HUES64 (cell line): ENCODE results near the gene MPND.
A peak's percentile ranks its signal among the peaks of the same experiment; 100 is the strongest.
"Not testable (repeated sequence)": the region's sequence is repeated elsewhere in the genome, so short reads cannot be mapped to it uniquely, and the experiment has no call there.

Experiments
- H3K27ac ChIP-seq: 2 replicates; pipeline ENCODE4 v1.7.0; 2013; ENCODE audit warnings: low read depth, low read length, inconsistent platforms
- H3K27me3 ChIP-seq: 2 replicates; pipeline ENCODE4 v1.6.1; 2013; ENCODE audit warnings: mild to moderate bottlenecking, low read length; ENCODE audit not compliant: insufficient read depth
- H3K36me3 ChIP-seq: 2 replicates; pipeline ENCODE4 v1.6.1; 2013; ENCODE audit warnings: mild to moderate bottlenecking, low read length; ENCODE audit not compliant: insufficient read depth
- H3K4me1 ChIP-seq: 2 replicates; pipeline ENCODE4 v1.6.1; 2013; ENCODE audit warnings: mild to moderate bottlenecking, low read length, moderate library complexity; ENCODE audit not compliant: insufficient read depth
- H3K4me3 ChIP-seq: 2 replicates; pipeline ENCODE4 v1.5.1; 2013; ENCODE audit warnings: mild to moderate bottlenecking, low read length, moderate library complexity
- H3K9ac ChIP-seq: 2 replicates; pipeline ENCODE4 v1.6.1; 2013; ENCODE audit warnings: mild to moderate bottlenecking, low read depth, low read length
- H3K9me3 ChIP-seq: 2 replicates; pipeline ENCODE4 v1.6.1; 2013; ENCODE audit warnings: low read depth, low read length; ENCODE audit not compliant: insufficient read depth
- WGBS: fragments of 150-250, 120-280 bp; methylation state at CpG from one replicate; pipeline ENCODE4 v1.1.7; 2013; ENCODE audit warnings: missing lambda C conversion rate; 5-methylcytosine and 5-hydroxymethylcytosine counted together

Gene MPND

GRCh38 chr19:4323692-4324091 lies 19.7 kb upstream of the MPND start:
- H3K27me3 ChIP-seq, result no peaks in the 10 kb centered on the region
- no peak overlapping the region for H3K9ac ChIP-seq
- H3K9me3 ChIP-seq, result peaks cover 15% of the 10 kb centered on the region; the same call in 1 of the 2 replicates
- 98% methylated on average over 9 of the region's 9 CpGs for WGBS
- no peak overlapping the region for H3K4me3 ChIP-seq
- no peak overlapping the region for H3K27ac ChIP-seq
- H3K36me3 ChIP-seq, result peaks cover 20% of the 10 kb centered on the region
- H3K4me1 ChIP-seq, result no peaks in the 10 kb centered on the region

DNA sequence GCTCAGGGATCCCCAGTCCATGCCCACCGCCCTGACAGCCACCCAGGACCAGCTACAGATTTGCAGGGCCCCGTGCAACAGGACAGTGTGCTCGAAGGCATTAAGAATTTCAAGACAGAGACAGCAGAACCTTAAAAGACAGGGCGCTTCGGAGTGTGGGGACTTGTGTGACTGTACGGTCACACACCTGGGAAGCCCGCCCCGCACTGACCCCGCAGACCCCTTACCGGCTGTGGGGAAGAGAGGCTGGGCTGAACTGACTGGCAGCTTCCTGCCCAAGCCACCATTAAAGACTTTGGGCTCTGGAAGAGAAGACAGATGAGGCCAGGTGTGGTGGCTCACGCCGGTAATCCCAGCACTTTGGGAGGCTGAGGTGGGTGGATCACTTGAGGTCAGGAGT lies 19.1 kb upstream of the MPND start:
- H3K9me3 ChIP-seq, result peaks cover 11% of the 10 kb centered on the region; the same call in 1 of the 2 replicates
- H3K4me3 ChIP-seq, result no peak overlapping the region
- no peaks in the 10 kb centered on the region for H3K4me1 ChIP-seq
- H3K9ac ChIP-seq, result no peak overlapping the region
- 93% methylated on average over 12 of the region's 12 CpGs for WGBS
- peaks cover 15% of the 10 kb centered on the region for H3K36me3 ChIP-seq
- H3K27ac ChIP-seq, result no peak overlapping the region
- no peaks in the 10 kb centered on the region for H3K27me3 ChIP-seq

DNA sequence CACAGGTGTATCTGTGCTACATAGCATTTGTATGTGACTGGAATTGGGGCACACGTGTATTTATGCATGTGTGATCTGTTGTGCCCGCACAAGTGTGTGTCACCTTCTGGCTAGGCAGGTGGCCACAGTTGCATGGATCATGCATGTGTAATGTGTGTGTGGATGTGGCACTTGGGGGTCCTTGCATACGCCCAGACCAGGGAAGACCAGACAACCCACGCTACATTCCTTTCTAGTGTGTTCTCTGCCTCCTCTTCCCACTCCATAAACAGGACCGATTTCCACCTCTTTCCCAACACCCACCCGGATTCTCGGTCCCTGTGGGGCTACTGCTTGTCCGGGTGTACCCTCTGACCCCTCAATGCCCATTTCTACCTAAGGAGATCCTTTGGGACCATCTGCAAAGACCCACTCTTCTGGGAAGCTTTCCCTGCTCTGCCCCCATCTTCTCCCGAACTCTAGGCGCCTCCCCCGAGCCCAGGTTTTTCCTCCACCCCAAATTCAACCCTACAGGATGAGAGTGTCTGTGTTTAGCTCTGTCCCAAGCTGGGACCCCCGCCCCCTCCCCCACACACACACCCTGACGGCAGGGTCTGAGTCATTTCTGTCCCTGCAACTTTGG lies 17.0 kb upstream of the MPND start:
- no peaks in the 10 kb centered on the region for H3K9me3 ChIP-seq
- peaks cover 7% of the 10 kb centered on the region; the same call in 1 of the 2 replicates for H3K36me3 ChIP-seq
- 65% methylated on average over 13 of the region's 13 CpGs for WGBS
- no peaks in the 10 kb centered on the region for H3K27me3 ChIP-seq
- peak overlapping the region; percentile 63 for H3K4me3 ChIP-seq
- H3K9ac ChIP-seq, result no peak overlapping the region
- no peaks in the 10 kb centered on the region for H3K4me1 ChIP-seq
- H3K27ac ChIP-seq, result no peak overlapping the region

DNA sequence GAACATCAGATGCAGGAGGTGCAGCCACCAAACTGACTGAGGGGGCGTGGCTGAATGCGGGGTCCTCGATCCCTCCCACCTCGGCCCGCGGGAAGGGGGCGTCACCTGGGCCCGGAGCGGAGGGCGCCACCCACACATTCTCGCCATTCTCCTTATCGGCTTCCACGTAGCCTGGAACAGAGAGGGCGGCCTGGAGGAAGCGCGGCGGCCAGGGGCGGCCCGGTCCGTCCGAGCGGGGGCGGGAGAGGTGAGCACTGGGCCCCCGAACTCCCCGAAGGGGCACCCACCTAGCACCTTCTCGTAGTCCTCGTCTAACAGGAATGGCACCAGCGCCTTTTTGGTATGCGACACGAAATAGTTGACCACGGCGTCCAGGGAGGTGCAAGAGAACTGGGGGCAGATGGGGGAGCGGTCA lies 16.5 kb upstream of the MPND start:
- H3K27ac ChIP-seq, result peak overlapping the region; percentile 61; the same call in 1 of the 2 replicates
- H3K4me3 ChIP-seq, result peak overlapping the region; percentile 63
- H3K27me3 ChIP-seq, result no peaks in the 10 kb centered on the region
- 5% methylated on average over 33 of the region's 33 CpGs for WGBS
- no peaks in the 10 kb centered on the region for H3K4me1 ChIP-seq
- H3K9me3 ChIP-seq, result no peaks in the 10 kb centered on the region
- peak overlapping the region; percentile 75 for H3K9ac ChIP-seq
- H3K36me3 ChIP-seq, result peaks cover 7% of the 10 kb centered on the region; the same call in 1 of the 2 replicates

DNA sequence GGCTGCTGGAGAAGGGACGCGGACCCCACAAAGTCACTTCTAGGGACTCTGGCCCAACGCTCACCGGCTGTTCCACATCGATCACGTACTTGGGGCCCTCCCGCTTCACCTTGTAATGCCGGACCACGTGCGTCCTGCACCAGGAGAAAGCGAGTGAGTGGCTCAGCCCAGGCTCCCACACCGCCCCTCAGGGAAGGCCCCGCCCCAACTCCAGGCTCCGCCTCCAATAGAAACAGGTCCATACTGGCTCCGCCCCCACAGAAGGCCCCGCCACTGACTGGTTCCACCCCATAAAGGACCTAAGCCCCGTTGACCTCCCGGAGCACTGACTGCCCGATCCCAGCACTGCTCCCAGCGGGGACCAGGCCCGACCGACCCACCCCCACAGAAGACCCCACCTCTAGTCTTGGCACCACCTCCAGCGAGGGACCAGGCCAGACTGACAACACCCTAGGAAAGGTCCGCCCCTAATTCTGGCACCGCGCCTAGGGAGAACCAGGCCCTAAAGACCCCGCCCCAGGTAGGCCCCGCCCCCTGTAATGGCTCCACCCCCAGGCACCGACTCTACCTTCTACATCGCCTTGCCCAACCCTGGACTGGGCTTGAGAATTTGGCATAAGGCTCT lies 16.0 kb upstream of the MPND start:
- Histone ChIP-seq H3K4me1 (no peaks in the 10 kb centered on the region), H3K27me3 (no peaks in the 10 kb centered on the region), H3K4me3 (peak overlapping the region; percentile 63), H3K27ac (peak overlapping the region; percentile 71; the same call in 1 of the 2 replicates), H3K9me3 (no peaks in the 10 kb centered on the region), H3K9ac (peak overlapping the region; percentile 75), H3K36me3 (peaks cover 7% of the 10 kb centered on the region; the same call in 1 of the 2 replicates)
- WGBS, result 3% methylated on average over 30 of the region's 30 CpGs

DNA sequence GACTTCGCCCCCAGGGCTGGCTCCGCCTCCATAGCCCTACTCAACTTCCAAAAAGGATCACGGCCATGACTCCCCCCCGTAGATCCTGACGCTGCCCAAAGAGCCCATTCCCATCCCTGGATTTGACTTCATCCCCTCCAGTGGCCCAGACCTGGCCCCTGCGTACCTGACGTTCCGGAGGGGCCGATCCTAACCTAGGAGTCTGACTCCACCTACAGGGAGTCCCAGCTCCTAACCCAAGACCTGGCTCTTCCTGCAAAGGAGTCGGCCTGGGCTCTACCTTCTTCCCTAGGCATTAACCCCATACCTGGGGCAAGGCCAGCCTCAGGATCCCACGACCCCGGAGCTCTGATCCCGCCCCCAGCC lies 15.5 kb upstream of the MPND start:
- peak overlapping the region; percentile 63 for H3K4me3 ChIP-seq

DNA sequence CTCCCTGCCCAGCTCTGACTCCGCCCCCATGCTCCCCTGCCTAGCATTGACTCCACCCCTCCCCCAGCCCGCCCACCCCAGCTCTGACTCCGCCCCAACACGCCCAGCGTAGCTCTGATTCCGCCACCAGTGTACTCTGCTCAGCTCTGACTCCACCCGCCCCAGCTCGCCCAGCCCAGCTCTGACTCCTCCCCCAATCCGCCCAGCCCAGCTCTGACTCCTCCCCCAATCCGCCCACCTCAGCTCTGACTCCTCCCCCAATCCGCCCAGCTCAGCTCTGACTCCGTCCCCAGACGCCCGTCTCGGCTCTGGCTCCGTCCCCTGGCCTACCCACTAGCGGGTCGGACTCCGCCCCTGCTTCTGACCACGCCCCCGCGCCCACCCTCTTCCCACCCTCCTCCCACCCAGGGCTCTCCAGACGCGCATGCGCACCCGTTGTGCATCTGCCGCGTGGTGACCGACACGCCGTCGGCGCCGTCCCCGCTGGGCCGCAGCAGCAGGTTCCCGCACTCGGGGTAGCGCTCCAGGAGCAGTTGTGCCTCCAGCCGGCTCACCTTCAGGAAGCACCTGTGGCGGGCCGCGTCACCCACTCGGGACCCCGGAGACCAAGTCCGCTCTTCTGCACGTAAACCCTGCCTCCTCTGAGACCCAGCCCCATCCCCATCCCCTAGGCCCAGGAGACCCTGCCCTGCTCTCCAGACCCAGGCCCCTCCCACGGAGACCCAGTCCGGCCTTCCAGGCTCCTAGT lies 14.9 kb upstream of the MPND start:
- peak overlapping the region; percentile 89 for H3K4me3 ChIP-seq
- H3K27ac ChIP-seq, result peak overlapping the region; percentile 68; the same call in 1 of the 2 replicates
- no peaks in the 10 kb centered on the region for H3K4me1 ChIP-seq
- H3K36me3 ChIP-seq, result peaks cover 7% of the 10 kb centered on the region; the same call in 1 of the 2 replicates
- no peaks in the 10 kb centered on the region for H3K9me3 ChIP-seq
- H3K27me3 ChIP-seq, result no peaks in the 10 kb centered on the region
- H3K9ac ChIP-seq, result peak overlapping the region; percentile 86
- 1% methylated on average over 48 of the region's 49 CpGs for WGBS

More for the DNA sequence above, 15.5 kb upstream of the MPND start:
- H3K9me3 ChIP-seq, result no peaks in the 10 kb centered on the region
- 12% methylated on average over 13 of the region's 13 CpGs for WGBS
- no peaks in the 10 kb centered on the region for H3K27me3 ChIP-seq
- no peaks in the 10 kb centered on the region for H3K4me1 ChIP-seq
- H3K9ac ChIP-seq, result no peak overlapping the region
- H3K36me3 ChIP-seq, result peaks cover 7% of the 10 kb centered on the region; the same call in 1 of the 2 replicates
- peak overlapping the region; percentile 71; the same call in 1 of the 2 replicates for H3K27ac ChIP-seq

DNA sequence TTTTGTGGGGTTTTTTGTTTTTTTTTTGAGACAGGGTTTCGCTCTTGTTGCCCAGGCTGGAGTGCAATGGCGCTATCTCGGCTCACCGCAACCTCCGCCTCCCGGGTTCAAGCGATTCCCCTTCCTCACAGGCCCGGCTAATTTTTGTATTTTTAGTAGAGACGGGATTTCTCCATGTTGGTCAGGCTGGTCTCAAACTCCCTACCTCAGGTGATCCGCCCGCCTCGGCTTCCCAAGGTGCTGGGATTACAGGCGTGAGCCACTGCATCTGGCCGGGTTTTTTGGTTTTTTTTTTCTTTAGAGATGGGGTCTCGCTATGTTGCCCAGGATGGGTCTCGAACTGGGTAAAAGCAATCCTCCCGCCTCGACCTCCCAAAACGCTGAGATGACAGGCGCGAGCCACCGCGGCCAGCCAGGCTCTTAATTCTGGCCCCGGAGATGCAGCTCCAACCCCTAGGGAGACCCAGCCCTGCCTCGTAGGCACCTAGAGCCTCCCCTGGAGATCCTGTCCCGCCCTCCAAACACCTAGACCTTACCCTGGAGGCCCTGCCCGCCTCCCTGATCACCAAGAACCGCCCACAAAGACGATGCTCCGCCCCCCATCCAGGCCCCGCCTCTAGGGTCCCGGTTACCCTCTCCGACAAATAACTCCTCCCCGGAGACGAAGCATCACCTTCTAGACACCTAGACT lies 14.2 kb upstream of the MPND start:
- Histone ChIP-seq H3K27ac (peak overlapping the region; percentile 68; the same call in 1 of the 2 replicates), H3K4me3 (peak overlapping the region; percentile 89), H3K9ac (peak overlapping the region; percentile 86)
- not testable (repeated sequence) for H3K36me3 ChIP-seq, H3K9me3 ChIP-seq, H3K4me1 ChIP-seq, H3K27me3 ChIP-seq
- WGBS, result 78% methylated on average over 35 of the region's 35 CpGs

DNA sequence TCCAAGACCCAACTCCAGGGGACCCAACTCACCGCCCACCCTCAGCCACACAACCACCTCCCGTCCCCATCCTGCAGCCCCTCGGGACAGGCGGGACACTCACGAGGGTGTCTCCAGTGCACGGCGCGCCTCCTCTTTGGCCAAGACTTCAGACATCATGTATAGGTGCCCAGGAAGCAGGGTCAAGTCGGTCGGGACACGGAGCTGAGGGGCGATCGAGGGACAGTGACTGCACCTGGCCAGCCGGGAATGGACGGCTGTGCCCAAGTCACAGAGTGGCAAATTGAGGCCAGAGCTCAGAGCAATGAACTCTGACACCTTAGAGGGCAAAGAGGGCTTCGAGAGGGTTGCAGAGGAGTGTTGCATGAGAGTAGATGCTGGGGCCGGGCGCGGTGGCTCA lies 13.5 kb upstream of the MPND start:
- WGBS, result 95% methylated on average over 19 of the region's 19 CpGs
- Histone ChIP-seq H3K27ac (no peak overlapping the region), H3K27me3 (no peaks in the 10 kb centered on the region), H3K4me3 (no peak overlapping the region), H3K4me1 (no peaks in the 10 kb centered on the region), H3K9me3 (no peaks in the 10 kb centered on the region), H3K36me3 (0 out of 2 replicates have a peak, but pooled peaks cover 2% of the 10 kb centered on the region), H3K9ac (no peak overlapping the region)

GRCh38 chr19:4334929-4335570 lies 8.3 kb upstream of the MPND start:
- Histone ChIP-seq H3K27ac (no peak overlapping the region), H3K4me1 (no peaks in the 10 kb centered on the region), H3K9ac (no peak overlapping the region), H3K27me3 (no peaks in the 10 kb centered on the region), H3K36me3 (0 out of 2 replicates have a peak, but pooled peaks cover 4% of the 10 kb centered on the region), H3K4me3 (no peak overlapping the region), H3K9me3 (no peaks in the 10 kb centered on the region)
- 91% methylated on average over 7 of the region's 7 CpGs for WGBS
